ENCODE data around the gene SURF6. TPM values are rescaled to one million over a fixed set of nuclear protein-coding genes. Genes with fewer than 3 reads are reported as not detected.

Gene SURF6
- total RNA-seq, 1 donor from 2014 or later: 23.9 TPM

DNA sequence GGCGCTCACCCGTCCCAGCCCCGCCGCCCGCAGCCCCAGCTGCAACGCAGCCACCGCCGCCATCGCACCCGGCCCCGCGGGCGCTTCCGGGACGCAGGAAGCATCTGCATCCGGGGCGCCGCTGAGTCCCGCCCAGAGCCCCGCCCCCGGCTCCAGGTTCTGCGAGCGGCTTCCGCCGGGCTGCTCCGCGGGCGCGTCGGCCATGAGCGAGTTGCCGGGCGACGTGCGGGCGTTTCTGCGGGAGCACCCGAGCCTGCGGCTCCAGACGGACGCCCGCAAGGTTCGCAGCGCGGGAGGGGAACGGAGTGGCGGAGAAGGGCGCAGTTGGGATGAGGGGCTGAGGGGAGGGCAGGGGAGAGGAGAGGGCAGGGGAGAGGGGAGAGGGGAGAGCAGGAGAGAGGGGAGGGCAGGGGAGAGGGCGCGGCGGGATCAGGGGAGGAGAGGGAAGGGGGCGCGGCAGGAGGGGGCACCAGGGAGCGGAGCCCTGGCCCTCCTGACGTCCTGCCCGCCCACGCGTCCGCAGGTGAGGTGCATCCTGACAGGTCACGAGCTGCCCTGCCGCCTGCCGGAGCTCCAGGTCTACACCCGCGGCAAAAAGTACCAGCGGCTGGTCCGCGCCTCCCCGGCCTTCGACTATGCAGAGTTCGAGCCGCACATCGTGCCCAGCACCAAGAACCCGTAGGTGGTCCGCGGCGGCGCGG lies 20.6 kb upstream of the SURF6 start, which contains the start of the genes SURF1 and SURF2:
Gene SURF1 (minus strand): TSS at position 97 of the 701 bp plus-strand sequence. CDS start 34 bp downstream, at position 63.
Gene SURF2 (plus strand): TSS at position 160 of the 701 bp plus-strand sequence. CDS start 43 bp downstream, at position 203.
- ChIA-PET POLR2A (interaction anchor here (0.6 to 3.7 kb wide), 15 partner anchors 8 to 170 kb away, joined by 3 to 52 read pairs (median 5); partner anchors contain the start of genes CACFD1, MED22, RPL7A and SLC2A6), CTCF (interaction anchor here (0.7 kb wide), 1 partner anchor 202 kb away, joined by 5 read pairs; no protein-coding TSS in a partner anchor)
- Mint-ChIP-seq H3K9me3 (no peaks in the 10 kb centered on the region), H3K27me3 (no peaks in the 10 kb centered on the region), H3K4me3 (peak within 1 kb of the TSS; percentile 88), H3K4me1 (peaks cover 43% of the 10 kb centered on the region), H3K27ac (peak within 1 kb of the TSS; percentile 82), H3K36me3 (ENCODE audit: low read depth) (peaks cover 48% of the 10 kb centered on the region)
- ATAC-seq (ENCODE audit: low read depth): peak; percentile 92
- peak; percentile 87 for DNase-seq
- intact Hi-C loops (cut with micrococcal nuclease): loop anchor here (1.0 kb wide), 3 partner anchors 8 to 170 kb away; partner anchors contain the start of genes MED22, RPL7A, STKLD1 and SURF4
- TF ChIP-seq, protein P1, sequence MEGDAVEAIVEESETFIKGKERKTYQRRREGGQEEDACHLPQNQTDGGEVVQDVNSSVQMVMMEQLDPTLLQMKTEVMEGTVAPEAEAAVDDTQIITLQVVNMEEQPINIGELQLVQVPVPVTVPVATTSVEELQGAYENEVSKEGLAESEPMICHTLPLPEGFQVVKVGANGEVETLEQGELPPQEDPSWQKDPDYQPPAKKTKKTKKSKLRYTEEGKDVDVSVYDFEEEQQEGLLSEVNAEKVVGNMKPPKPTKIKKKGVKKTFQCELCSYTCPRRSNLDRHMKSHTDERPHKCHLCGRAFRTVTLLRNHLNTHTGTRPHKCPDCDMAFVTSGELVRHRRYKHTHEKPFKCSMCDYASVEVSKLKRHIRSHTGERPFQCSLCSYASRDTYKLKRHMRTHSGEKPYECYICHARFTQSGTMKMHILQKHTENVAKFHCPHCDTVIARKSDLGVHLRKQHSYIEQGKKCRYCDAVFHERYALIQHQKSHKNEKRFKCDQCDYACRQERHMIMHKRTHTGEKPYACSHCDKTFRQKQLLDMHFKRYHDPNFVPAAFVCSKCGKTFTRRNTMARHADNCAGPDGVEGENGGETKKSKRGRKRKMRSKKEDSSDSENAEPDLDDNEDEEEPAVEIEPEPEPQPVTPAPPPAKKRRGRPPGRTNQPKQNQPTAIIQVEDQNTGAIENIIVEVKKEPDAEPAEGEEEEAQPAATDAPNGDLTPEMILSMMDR (IDR thresholded peaks at IDR 0.05): no peak

DNA sequence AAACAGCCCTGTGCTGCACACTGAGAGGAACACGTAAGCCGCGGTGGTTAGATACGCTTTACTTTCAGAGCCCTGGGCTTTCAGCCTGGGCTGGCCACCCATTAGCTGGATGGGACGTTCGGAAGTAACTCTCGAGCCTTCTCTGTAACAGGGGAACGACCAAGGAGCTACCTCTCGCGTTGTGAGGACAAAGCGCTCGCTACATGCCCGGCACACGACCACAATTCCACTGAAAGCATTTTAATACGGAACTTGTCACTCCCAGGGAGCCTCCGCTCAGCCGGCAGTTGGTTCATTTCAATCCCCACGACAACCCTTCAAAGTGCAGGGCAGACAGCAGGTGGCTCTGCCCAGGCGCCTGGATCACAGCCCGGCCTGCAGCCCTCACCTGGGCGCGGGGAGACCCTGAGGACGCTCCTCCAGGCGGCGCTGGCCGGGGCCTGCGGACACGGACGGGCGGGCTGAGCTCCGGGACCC lies 19.9 kb upstream of the SURF6 start:
- Mint-ChIP-seq H3K36me3 (ENCODE audit: low read depth) (peaks cover 48% of the 10 kb centered on the region), H3K4me3 (peak overlapping the region; percentile 88), H3K27ac (peak overlapping the region; percentile 82), H3K27me3 (no peaks in the 10 kb centered on the region), H3K9me3 (no peaks in the 10 kb centered on the region), H3K4me1 (peaks cover 45% of the 10 kb centered on the region)
- ChIA-PET CTCF (interaction anchor here (0.6 to 1.0 kb wide), 4 partner anchors 8 to 201 kb away, joined by 3 to 5 read pairs (median 4); no protein-coding TSS in a partner anchor), POLR2A (interaction anchor here (0.6 to 3.7 kb wide), 15 partner anchors 9 to 326 kb away, joined by 3 to 52 read pairs (median 5); partner anchors contain the start of genes CACFD1, GTF3C5, MED22 and RPL7A)
- ATAC-seq (ENCODE audit: low read depth) (no peak), DNase-seq (no peak)
- TF ChIP-seq, protein P1 (IDR thresholded peaks at IDR 0.05): no peak
- intact Hi-C loops (cut with micrococcal nuclease): loop anchor here (1.0 kb wide), 3 partner anchors 8 to 170 kb away; partner anchors contain the start of genes MED22, RPL7A, STKLD1 and SURF4

DNA sequence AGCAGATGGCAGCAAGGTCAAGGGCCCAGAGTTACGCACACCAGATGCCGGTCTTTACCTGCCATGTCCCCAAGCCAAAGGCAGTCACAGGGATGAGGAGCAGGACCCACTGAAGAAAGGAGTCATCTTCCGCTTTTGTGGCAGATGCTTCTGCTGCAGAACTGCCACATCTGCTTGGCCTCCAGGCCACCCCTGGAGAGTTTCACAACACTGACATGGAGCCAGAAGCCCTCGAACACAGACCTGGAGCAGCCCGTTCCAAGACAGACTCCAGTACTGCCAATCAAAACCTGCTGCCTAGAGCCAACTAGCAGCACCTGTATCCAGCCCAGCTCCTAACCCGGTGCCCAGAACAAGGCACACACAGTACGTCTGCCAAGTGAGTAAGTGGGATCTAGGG lies 18.8 kb upstream of the SURF6 start:
- Mint-ChIP-seq H3K27me3 (no peaks in the 10 kb centered on the region), H3K27ac (no peak overlapping the region), H3K4me1 (peaks cover 51% of the 10 kb centered on the region), H3K9me3 (no peaks in the 10 kb centered on the region), H3K36me3 (ENCODE audit: low read depth) (peaks cover 53% of the 10 kb centered on the region), H3K4me3 (peak overlapping the region; percentile 88)
- intact Hi-C loops (cut with micrococcal nuclease): no loop called here
- ATAC-seq (ENCODE audit: low read depth) (no peak), DNase-seq (no peak)
- TF ChIP-seq, protein P1 (IDR thresholded peaks at IDR 0.05): no peak
- CTCF ChIA-PET: interaction anchor here (0.8 to 1.0 kb wide), 2 partner anchors 9 to 169 kb away, joined by 3 to 4 read pairs; no protein-coding TSS in a partner anchor
- POLR2A ChIA-PET: interaction anchor here (1.0 to 3.7 kb wide), 5 partner anchors 7 to 324 kb away, joined by 3 to 52 read pairs (median 8); partner anchors contain the start of genes CACFD1, GTF3C5, MED22 and RPL7A

DNA sequence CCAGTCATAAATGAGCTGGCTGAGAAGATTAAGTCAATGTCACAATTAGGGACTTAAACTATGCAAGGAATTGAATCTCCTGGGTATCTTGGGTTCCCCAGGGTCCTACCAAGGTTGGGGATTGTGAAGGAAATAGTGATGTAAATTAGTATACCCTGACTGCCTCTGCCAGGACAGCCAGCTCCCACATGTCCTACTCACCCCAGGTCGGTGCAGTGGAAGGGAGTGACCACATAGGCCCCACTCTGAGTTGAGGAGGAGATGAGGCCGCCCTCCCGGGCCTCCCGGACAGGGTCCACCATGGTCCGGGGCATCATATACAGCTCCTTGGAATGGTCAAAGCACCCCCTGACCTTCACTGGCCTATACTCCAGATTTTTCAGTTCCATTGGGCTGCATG lies 17.6 kb upstream of the SURF6 start:
- TF ChIP-seq, protein P1 (IDR thresholded peaks at IDR 0.05): no peak
- Mint-ChIP-seq H3K27ac (peak overlapping the region; percentile 31), H3K4me3 (no peak overlapping the region), H3K4me1 (peaks cover 59% of the 10 kb centered on the region), H3K9me3 (no peaks in the 10 kb centered on the region), H3K36me3 (ENCODE audit: low read depth) (peaks cover 57% of the 10 kb centered on the region), H3K27me3 (no peaks in the 10 kb centered on the region)
- ChIA-PET CTCF (no interaction called here), POLR2A (interaction anchor here (1.0 to 1.1 kb wide), 2 partner anchors 11 to 18 kb away, joined by 3 read pairs; partner anchors contain the start of gene SURF6)
- intact Hi-C loops (cut with micrococcal nuclease): no loop called here
- no peak for DNase-seq
- no peak for ATAC-seq (ENCODE audit: low read depth)
